Stimulated activated CD8-positive, alpha-beta memory T cell treated with anti-CD3 and anti-CD28 coated beads, Interleukin-12 subunit alpha, Interleukin-12 subunit beta, amount 100 ng/mL, for 24 hours (primary cell): ENCODE results near the gene CLEC3A.
"Not testable (repeated sequence)": the region's sequence is repeated elsewhere in the genome, so short reads cannot be mapped to it uniquely, and the experiment has no call there.

Source experiments
- DNase-seq: peaks from one replicate; pipeline ENCODE4 v3.0.0-alpha.2; 2020; ENCODE audit errors: extremely low read depth

The CLEC3A gene, protein sequence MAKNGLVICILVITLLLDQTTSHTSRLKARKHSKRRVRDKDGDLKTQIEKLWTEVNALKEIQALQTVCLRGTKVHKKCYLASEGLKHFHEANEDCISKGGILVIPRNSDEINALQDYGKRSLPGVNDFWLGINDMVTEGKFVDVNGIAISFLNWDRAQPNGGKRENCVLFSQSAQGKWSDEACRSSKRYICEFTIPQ

GRCh38 chr16:78022347-78023060 lies at the start of gene CLEC3A:
CLEC3A (plus strand) TSS chr16:78022548; CDS start chr16:78022627, 79 bp downstream.
- no peak for DNase-seq

DNA sequence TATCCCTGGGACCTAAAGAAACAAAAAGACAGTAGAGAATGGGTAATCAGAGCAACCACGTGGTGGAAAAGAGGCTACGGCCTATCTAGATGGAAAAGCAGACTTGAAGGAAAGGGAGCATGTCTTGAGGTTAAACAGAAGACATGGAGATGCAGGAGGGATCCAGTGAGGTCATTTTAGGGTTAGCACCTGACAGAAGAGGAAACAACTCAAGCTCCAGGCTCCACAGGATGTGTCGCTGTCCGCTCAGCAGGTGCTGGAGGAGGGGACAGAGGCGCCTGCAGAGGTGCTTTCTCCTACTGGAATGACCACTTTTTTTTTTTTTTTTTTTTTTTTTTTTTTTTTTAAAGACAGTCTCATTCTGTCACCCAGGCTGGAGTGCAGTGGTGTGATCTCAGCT lies 47.5 kb upstream of the CLEC3A start:
- no peak for DNase-seq

DNA sequence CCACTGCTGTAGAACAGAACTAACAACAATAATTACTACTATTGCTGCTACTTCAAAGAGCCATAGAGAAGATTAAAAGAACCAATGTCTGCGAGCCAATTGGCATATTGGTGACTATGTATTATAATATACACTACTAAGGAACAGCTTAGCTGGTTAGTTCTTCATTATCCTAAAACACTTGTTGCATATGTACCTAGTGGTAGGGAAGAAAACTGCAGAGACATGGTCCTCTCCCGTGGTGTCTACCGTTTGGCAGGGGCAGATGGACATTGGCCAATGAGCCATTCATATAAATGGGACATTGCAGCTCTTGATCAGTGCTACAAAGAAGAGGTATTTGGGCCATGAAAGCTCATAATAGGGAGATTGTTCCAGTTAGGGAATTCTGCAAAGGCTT lies 46.4 kb upstream of the CLEC3A start:
- DNase-seq = no peak

- no peak for DNase-seq
Measured at GRCh38 chr16:77977339-77977738, 45.0 kb upstream of the CLEC3A start.

GRCh38 chr16:77985111-77985510 lies 37.2 kb upstream of the CLEC3A start:
- DNase-seq = no peak

DNA sequence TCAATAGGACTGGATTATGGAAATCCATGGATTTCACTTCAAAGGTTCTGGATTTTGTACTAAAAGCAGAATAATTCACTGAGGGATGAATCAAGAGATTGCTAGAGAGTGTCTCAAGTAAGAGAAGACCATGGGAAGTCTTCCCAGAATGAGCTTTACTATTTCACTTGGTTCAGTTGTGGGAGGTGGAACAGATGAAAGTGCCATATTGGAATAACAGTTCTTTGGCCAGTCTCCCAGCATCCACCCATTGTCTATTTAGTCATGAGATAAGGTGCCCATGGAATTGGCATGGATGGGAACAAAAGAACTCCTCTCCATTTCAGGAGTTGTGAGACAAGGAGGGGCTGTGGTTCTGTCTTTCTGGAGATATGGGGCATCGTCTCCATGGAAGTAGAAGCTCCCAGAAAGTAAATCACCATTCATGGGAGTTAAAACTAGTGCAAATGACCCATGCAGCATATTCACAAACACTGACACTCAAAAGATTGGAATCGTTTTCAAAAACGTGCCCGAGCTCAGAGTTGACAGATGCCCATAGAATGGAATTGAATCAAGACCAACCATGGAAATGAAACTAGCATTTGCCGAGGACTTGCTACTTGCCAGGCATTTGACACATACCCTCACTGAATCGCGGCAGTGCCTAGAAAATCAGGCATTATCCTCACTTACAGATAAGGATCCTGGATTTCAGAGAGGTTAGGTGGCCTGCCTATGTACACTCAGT lies 36.2 kb upstream of the CLEC3A start:
- no peak for DNase-seq

GRCh38 chr16:77987810-77988209 lies 34.5 kb upstream of the CLEC3A start:
- DNase-seq = no peak

DNA sequence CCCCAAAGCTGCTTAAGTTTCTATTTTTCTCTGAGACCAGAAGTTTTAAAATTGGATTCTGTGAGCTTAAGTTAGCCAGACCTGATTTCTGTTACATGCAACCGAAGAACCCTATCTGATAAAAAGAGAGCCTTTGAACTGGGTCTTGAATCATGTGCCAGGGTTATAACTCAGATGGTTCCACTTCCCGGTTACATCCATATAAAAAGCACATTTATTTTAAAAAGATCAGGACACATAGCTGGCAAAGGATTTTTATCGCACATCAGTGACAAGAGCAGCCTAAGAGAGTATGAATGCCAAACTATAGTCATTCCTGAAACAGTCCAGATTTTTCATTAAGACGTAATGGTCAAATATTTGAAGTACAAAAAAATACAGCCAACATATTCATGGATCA lies 32.5 kb upstream of the CLEC3A start:
- DNase-seq = no peak

GRCh38 chr16:77991701-77992100 lies 30.6 kb upstream of the CLEC3A start:
- DNase-seq = no peak

DNA sequence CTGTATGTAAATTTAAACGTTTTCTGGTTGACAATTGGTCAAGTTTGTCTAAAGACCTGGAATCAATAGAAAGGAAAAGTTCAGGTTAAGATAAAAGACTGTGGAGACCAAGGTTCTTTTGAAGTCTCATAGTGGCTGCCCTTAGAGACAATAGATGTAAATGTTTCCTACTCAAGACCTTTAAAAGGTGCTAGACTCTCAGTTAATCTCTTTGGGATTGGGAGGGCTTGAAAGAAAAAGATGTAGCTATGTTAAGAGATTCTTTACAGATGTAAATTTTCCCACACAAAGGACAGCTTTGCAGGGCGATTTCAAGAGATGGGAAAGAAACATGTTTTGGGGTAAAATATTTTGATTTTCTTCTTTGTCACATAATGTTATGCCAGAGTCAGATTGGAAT lies 30.0 kb upstream of the CLEC3A start:
- DNase-seq = not testable (repeated sequence)

- DNase-seq = no peak
Measured at GRCh38 chr16:77993111-77993985, 29.0 kb upstream of the CLEC3A start.

DNA sequence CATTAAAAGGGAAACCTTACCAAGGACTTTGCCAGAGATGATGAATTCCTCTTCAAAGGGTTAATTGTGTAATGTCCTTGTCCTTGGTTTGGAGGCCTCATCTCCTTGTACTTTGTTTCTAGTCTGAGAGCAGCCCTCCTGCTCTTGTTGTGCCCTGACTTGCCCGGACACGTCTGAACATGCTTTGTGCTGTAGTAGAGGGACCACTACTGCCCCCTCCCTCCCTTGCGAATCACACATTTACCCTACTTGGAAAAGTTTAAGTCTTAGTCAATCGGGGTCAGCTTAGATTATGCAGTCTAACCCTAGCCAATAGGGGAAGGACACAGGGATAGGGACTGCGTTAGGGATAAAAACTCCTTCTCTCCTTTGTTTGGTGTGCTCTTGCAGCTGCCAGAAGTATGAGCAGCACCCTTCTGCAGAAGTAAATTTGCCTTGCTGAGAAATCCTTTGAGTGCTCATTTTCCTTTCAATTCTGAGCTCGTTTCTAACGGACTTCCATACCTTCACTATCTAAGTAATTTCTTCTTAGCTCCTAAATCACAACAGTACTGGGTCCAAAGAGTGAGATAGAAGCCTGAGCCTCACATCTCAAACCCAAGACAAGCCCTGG lies 26.4 kb upstream of the CLEC3A start:
- DNase-seq = no peak

- DNase-seq = no peak
Measured at GRCh38 chr16:77998350-77999023, 23.9 kb upstream of the CLEC3A start.

GRCh38 chr16:78001451-78002025 lies 20.8 kb upstream of the CLEC3A start:
- no peak for DNase-seq

GRCh38 chr16:78002915-78003538 lies 19.3 kb upstream of the CLEC3A start:
- DNase-seq = peak; percentile 19

GRCh38 chr16:78004517-78004916 lies 17.8 kb upstream of the CLEC3A start:
- DNase-seq = no peak

DNA sequence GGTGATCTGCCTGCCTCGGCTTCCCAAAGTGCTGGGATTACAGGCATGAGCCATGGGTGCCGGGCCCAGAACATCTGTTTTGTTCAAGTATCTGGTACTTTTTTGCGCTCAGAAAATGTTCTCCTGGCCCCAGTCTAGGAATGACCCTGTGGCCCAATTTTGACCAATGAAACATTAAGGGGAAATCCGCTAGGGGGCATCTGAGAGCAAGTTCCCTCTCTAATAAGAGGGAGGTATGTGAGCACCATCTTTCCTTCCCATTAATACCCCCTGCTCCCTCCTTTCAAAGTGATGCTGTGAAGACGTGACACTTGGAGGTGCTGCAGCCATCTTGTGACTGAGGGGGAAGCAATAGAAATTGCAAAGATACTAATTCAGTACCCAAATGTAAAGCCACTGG lies 16.5 kb upstream of the CLEC3A start:
- DNase-seq = no peak

DNA sequence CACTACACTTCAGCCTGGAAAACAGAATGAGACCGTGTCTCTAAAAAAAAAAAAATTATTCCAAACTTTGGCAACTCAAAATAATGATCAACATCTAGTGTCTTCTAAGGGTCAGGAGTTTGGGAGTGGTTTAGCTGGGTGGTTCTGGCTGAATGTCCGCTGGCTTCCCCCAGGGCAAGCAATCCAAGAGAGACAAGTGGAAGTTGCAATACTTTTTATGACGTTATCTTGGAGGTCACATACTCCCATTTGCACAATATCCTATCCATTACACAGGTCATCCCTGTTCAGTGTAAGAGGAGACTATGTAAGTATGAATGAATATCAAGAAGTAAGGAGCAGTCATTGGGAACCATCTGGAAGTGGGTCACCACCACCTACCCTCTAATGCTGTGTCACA lies 15.2 kb upstream of the CLEC3A start:
- DNase-seq = no peak

DNA sequence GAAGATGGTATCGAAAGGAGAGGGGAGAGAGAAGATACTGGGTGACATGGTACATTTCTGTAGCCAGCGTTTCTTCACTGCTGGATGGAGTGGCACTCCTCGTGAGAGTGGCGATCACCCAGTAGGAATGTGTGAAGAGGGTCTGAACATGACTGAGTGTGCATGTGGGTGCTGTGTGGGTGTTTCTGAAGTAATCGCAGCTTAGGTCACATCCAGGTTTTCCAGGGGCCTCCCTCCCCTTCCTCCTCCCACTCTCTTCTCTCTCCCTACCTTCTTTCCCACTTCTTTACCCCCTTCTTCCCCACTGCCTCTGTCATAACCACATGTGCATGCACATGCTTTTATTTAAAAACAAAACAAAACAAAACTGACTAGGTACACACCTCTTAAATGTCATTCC lies 1.8 kb downstream of the CLEC3A start:
- DNase-seq = no peak

DNA sequence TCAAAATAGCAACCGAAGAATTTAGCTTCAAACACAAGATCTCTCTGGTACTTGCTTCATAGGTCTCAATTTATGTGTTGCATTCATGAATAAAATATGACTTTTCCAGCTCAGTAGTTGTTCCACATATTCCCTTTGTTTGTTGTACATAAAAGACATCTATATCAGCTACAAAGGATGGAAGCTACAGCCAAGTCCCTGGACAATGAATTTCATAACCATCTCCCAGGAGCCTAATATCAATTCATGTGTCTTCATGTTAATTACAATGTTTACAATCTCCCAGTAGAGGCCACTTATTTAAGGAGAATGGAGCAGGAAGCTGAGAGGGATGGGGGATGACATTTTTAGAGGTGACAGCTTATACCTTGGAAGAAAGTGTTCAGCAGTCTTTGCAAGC lies 3.3 kb downstream of the CLEC3A start:
- DNase-seq = no peak
